Measurements from ENCODE around the gene DLEU7.

The DLEU7 gene

DNA sequence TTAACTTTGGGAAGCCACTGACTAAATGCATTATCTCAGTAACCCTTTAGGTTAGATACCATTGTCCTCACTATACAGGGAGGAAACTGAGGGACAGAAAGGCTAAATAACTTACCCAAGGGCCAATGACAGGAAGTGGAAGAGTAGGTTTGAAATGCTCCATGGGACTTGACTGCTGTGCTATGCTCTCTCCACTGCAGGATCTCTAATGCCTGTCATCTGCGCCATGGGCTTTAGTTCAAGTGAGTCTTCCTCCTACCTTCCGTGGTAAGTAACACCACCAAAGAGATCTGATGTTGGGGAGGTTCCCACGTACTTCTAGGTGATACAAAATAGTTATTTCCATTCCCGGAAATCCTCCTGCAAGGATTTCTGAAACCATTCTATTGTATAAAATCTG, 3.7 kb downstream of the DLEU7 start:
- H3K4me3 ChIP-seq (replicated peaks in 1 of 2; ENCODE audit: low read depth in 2 of 2, low read length in 2 of 2): no peak overlapping the region
- no peak for DNase-seq (ENCODE audit: low read depth in 2 of 2)
- no peak for TF ChIP-seq CTCF (IDR thresholded peaks at IDR 0.05; ENCODE audit: low read depth, low read length)

- no peak overlapping the region for H3K4me3 ChIP-seq (replicated peaks in 1 of 2; ENCODE audit: low read depth in 2 of 2, low read length in 2 of 2)
- no peak for DNase-seq (ENCODE audit: low read depth in 2 of 2)
- TF ChIP-seq CTCF (IDR thresholded peaks at IDR 0.05; ENCODE audit: low read depth, low read length): no peak
Observed at GRCh38 chr13:50838701-50839100, 4.8 kb downstream of the DLEU7 start.

- H3K4me3 ChIP-seq (replicated peaks in 1 of 2; ENCODE audit: low read depth in 2 of 2, low read length in 2 of 2): no peak overlapping the region
- TF ChIP-seq CTCF (IDR thresholded peaks at IDR 0.05; ENCODE audit: low read depth, low read length): no peak
- DNase-seq (ENCODE audit: low read depth in 2 of 2): no peak
Observed at GRCh38 chr13:50838031-50838430, 5.5 kb downstream of the DLEU7 start.

DNA sequence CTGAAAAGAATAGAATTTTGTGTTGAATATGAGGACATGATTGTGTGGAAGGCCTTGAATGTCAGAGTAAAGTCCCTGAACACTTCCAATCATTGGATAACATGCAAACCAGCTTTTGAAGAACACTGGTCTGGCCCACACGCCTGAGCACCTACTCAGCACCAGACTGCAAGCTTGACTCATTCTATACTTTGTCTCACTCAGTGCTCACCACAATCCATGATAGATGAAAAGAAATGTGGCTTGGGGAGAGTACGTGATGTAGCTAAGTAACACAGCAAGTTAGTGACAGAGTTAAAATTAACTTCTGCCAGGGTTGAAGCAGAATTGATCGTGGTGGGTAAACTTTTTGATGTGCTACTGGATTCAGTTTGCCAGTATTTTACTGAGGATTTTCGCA, 12.0 kb downstream of the DLEU7 start:
- no peak for DNase-seq (ENCODE audit: low read depth in 2 of 2)
- H3K4me3 ChIP-seq (replicated peaks in 1 of 2; ENCODE audit: low read depth in 2 of 2, low read length in 2 of 2): no peak overlapping the region
- TF ChIP-seq CTCF (IDR thresholded peaks at IDR 0.05; ENCODE audit: low read depth, low read length): no peak

DNA sequence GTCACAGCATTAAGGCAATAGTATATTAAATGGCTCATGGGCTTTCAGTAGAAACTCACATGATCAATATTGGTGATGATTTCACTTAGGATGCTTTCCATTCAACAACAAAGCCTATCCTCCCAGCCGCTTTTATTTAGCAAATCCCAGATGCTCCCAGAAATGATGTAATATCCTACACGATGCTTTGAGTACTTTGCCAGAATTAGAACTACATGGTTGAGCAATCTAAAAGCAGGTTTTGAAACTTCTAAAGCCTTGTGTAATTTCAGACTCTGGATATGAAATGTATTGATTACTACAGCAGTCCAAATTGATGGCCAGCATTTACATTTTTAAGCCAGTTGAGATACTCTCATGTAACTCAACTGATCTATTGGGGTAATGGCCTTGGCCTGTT, 13.6 kb downstream of the DLEU7 start:
- no peak overlapping the region for H3K4me3 ChIP-seq (replicated peaks in 1 of 2; ENCODE audit: low read depth in 2 of 2, low read length in 2 of 2)
- DNase-seq (ENCODE audit: low read depth in 2 of 2): peak; percentile 34 to 61

DNA sequence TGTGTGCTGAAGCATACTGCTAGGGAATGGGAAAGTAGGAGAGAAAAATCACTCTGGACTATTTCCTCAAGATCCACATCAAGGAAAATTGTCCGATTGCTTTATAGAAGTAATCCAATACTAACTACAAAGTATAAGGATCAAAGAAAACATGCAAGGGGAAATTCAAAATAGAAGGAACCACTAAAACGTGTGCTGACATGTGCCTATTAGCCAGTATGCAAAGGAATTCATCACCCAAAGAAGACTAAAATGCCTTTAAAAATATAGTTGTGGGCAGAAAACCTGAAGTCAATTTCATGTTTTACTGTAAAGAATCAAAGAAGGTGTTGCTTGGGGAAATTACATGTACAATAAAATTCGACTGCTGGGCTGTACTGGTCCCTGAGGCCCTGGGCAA, 14.3 kb downstream of the DLEU7 start:
- no peak overlapping the region for H3K4me3 ChIP-seq (replicated peaks in 1 of 2; ENCODE audit: low read depth in 2 of 2, low read length in 2 of 2)
- DNase-seq (ENCODE audit: low read depth in 2 of 2): no peak
- no peak for TF ChIP-seq CTCF (IDR thresholded peaks at IDR 0.05; ENCODE audit: low read depth, low read length)

More for the DNA sequence above, 13.6 kb downstream of the DLEU7 start:
- TF ChIP-seq CTCF (IDR thresholded peaks at IDR 0.05; ENCODE audit: low read depth, low read length): no peak

DNA sequence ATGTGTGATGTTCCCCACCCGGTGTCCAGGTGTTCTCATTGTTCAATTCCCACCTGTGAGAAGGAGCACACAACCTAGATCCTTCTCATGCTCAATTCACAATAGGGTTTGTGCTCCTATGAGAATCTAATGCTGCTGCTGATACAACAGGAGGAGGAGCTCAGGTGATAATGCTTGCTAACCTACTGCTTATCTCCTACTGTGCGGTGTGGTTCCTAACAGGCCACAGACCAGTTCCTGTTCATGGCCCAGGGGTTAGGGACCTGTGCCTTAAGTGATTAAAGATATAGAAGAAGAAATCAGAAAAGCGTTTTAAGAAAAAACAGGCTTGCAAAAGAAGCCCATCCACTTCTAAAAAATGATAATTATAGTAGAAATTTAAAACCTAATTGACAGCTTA, 17.5 kb downstream of the DLEU7 start:
- DNase-seq (ENCODE audit: low read depth in 2 of 2): no peak
- TF ChIP-seq CTCF (IDR thresholded peaks at IDR 0.05; ENCODE audit: low read depth, low read length): no peak
- no peak overlapping the region for H3K4me3 ChIP-seq (replicated peaks in 1 of 2; ENCODE audit: low read depth in 2 of 2, low read length in 2 of 2)
